IPS-18c (cell line): ENCODE results near the gene PF4V1.

Experiments
- H3K4me3 ChIP-seq: 2 replicates; pipeline ENCODE4 v1.7.0; 2013; ENCODE audit warnings: low read depth, mild to moderate bottlenecking, low read length, moderate library complexity; ENCODE audit not compliant: insufficient read depth
- H3K9me3 ChIP-seq: one replicate; pipeline ENCODE4 v1.6.1; 2013; ENCODE audit warnings: mild to moderate bottlenecking, low read length, moderate library complexity; ENCODE audit not compliant: control insufficient read depth, insufficient read depth

The PF4V1 gene

DNA sequence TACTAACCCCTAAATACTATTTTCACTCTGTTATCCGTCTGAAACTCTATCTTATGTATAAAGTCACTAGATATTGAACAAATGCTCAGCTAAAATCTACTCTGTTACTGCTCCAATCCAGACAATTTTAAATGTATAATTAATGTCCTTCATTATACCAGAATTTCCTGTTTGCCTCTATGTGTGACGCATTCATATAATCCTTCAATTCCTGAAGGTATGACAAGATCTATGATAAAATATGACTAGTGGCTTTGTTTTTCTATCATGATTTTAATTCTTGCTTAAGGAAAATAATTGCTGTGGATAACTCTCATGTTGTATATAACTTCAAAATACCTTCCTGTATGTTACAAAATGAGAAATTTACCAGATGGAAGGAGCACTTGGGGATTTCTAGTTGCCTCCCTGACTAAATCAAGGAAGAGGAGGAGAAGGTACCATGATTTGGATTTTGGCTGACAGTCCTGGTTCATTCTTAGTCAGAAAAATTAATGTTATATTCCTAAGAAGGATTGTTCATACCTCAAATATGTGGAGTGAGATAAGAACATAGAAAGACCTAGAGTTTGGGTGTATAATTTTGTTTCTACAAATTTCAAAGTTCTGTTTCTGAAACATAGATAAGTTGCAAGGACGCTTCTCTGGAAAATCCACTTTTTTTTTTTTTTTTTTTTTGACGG lies 11.7 kb upstream of the PF4V1 start:
- Histone ChIP-seq H3K9me3 (no peaks in the 10 kb centered on the region), H3K4me3 (no peak overlapping the region)

DNA sequence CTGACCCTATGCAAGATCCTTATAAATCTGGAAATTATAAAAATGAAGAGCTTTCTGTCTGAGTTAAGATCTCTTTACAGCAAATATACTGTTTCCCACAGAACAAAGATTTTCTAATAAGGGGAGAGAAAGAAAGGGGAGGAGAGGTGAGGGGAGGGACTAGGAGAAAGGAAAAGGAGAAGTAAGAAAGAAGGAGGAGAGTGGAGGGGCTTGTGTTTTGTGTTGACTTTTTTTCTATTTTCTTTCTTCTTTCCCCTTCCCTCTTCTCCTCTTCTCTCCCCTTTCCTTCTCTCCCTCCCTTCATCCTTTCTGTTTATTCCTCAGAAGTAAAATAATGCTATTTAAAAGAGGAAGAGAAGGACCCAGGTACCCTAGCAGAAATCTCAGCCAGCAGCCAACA lies 10.4 kb upstream of the PF4V1 start:
- Histone ChIP-seq H3K9me3 (no peaks in the 10 kb centered on the region), H3K4me3 (no peak overlapping the region)

DNA sequence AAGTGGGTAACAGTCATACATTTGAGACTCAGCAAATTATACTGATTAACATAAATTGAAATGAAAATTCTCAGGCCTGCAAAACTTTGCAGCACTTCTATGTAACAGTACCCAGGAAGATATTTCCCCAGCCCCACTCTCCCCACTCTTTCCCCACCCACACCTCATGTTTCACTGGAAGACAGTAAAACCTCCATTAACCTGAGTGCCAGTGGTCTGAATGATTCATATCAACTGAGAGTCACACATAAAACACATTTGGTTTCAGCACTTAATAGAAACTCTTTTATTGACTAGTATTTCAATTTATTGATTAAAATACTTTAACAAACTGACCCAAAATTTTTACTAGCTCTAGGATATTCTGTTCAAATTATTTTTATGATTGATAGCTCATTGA lies 9.7 kb upstream of the PF4V1 start:
- no peaks in the 10 kb centered on the region for H3K9me3 ChIP-seq

DNA sequence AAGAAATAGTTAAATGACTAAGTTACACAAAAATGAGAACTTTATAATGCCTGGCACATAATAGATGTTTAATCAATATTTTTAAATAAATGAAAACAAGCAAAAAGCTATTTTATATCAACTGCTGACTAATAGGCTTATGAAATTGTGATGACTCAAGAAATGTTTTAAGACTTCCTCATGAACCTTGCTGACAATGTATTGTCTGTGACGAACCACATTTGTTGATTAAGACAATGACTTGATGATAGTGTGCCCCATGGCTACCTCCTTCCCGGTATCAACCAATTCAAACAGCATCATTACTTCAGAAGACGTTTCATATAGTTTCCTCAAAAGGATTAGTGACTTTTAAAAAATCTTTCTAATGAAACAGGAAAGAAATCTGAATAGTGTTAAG lies 8.8 kb upstream of the PF4V1 start:
- H3K9me3 ChIP-seq, result no peaks in the 10 kb centered on the region
- no peak overlapping the region for H3K4me3 ChIP-seq

More for the DNA sequence above, 9.7 kb upstream of the PF4V1 start:
- no peak overlapping the region for H3K4me3 ChIP-seq

DNA sequence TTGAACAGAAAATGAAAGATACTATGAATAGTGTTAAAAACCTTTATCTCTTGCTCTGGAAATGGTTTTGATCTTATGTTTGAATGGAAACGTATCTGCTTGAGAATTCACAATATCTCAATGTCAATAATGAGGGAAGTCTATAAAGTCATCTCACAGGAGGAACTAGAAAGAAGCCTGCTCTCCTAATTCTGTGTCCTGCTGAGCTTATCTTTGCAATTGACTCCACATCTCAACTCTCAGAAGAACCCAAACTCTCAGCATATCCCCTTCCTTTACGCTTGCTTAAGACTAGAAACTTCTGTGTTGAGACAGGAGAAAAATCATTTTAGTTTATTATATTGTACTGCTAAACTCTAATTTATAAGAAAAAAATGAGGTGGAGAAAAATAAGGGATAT lies 8.3 kb upstream of the PF4V1 start:
- no peaks in the 10 kb centered on the region for H3K9me3 ChIP-seq
- H3K4me3 ChIP-seq, result no peak overlapping the region

DNA sequence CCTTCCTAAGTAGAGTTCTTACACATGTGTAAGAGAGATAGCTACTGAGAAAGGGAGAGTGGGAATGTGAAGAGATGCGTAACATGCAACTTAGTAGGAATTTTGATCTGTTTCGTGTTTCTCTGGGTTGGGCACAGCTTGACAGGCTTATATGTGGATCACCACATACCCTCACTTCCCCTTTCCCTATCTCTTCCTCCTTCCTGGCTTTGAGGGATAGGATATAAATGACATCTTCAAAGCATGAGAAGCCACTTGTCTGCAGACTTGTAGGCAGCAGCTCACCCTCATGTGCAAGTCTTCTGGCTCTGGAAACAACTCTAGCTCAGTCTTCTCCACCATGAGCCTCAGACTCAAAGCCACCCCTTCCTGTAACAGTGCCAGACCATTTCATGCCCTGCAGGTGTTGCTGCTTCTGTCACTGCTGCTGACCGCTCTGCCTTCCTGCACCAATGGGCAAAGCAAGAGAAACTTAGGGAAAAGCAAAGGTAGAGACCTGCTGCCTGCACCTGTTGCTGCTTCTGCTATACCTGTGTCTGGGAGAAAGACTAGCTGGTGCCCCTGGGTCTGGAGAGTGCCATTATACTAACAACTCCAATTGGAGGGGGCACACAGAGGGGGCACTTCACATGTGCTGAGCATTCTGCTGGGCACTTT lies 5.4 kb upstream of the PF4V1 start:
- Histone ChIP-seq H3K4me3 (no peak overlapping the region), H3K9me3 (no peaks in the 10 kb centered on the region)

DNA sequence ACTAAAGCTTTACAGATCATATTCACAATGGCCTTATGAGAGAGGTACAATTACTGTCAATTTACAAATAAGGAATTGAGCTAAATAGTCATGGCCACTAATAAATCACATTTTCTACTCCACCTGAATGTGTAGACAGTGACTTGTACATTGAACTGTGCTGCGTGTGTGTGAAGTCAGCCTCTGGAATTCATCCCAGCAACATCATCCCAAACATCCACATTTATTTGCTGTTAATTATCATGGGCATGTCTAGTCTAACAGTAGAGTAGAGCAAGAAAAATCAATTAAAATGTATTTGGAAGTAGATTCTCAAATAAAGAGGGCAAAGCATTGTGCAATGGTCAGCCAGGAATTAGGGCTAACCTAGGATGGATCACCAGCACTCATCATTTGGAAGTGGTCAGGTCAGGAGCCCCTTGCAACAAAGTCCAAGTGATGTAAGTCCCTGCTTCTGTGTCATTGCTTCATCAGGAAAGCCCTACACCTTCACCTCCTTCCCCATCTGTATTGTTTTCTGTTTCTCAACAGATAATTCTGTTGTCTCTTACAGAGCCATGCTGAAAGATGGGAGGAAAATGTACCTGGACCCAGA lies 4.8 kb upstream of the PF4V1 start:
- Histone ChIP-seq H3K9me3 (no peaks in the 10 kb centered on the region), H3K4me3 (no peak overlapping the region)

DNA sequence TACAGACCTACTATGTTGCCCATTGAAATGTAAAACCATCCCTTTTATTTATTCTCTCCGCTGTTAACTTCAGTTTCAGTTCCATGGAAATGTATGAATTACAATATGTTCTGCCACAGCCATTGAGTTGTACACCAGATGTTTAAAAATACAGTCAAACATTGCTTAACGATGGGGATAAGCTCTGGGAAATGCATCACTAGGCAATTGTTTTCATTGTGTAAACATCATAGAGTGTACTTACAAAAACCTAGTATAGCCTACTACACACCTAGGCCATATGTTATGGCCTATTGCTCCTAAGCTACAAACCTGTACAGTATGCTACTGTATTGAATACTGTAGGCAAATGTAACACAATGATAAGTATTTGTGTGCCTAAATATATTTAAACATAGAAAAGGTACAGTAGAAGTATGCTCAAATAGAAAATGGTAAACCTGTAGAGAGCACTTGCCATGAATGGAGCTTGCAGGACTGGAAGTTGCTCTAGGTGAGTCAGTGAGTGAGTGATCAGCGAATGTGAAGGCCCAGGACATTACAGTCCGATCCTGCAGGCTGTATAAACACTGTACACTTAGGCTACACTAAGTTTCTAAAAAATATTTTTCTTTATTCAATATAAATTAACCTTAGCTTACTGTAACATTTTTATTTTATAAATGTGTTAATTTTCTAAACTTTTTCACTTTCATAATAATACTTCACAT lies 2.7 kb upstream of the PF4V1 start:
- Histone ChIP-seq H3K4me3 (no peak overlapping the region), H3K9me3 (no peaks in the 10 kb centered on the region)

DNA sequence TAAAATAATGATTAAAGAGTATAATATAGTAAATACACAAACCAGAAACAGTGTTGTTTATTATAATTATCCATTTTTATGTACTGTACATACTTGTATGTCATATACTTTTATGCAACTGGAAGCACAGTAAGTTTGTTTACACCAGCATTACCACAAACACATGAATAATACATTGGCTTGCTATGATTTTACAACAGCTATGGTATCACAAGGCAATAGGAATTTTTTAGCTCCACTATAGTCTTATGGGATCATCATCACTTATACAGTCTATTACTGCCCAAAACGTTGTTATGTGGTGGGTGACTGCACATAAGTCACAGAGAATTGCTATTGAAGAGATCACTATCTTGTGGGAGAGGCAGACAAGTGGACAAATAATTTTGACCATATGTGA lies 1.8 kb upstream of the PF4V1 start:
- H3K4me3 ChIP-seq, result no peak overlapping the region
- no peaks in the 10 kb centered on the region for H3K9me3 ChIP-seq

DNA sequence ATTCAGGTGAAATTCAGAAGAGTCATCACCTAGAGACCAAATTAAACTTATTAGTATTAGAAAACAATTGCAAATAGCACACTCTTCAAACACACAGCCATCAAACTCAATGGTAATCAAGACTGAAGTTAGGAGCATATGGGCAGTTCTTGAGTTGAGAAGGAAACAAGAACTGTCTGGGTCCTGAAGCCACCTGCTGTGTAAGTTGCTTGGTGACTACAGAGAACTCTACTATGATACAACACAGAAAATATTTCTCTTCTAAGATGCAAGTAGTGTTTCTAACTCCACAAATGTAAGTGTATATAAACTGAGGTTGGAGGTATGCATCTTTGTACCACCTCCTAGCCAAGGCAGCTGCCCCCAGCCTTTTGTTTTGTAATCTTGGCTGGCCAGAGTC lies 325 bp upstream of the PF4V1 start:
- H3K4me3 ChIP-seq, result no peak overlapping the region
- no peaks in the 10 kb centered on the region for H3K9me3 ChIP-seq

DNA sequence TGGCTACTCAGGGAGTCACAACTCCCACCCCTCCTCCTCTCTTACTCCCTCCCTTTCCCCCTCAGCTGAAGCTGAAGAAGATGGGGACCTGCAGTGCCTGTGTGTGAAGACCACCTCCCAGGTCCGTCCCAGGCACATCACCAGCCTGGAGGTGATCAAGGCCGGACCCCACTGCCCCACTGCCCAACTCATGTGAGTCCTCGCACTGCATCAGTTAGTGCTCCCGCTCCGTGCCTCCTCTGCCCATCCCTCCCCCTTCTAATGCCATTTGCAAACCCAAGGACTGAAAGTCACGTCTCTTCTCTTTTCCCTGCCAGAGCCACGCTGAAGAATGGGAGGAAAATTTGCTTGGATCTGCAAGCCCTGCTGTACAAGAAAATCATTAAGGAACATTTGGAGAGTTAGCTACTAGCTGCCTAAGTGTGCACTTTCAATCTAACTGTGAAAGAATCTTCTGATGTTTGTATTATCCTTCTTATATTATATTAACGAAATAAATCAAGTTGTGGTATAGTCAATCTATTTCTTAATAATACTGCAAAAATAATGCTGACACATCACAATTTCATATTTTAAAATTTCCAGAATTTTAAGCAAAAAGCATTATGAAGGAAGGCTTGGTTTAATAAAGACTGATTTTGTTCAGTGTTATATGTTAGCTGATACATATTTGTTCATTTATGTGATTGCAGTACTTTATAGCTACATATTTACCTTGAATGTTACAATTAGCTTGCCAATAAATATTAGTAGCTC lies 800 bp downstream of the PF4V1 start:
- no peak overlapping the region for H3K4me3 ChIP-seq
- H3K9me3 ChIP-seq, result no peaks in the 10 kb centered on the region

DNA sequence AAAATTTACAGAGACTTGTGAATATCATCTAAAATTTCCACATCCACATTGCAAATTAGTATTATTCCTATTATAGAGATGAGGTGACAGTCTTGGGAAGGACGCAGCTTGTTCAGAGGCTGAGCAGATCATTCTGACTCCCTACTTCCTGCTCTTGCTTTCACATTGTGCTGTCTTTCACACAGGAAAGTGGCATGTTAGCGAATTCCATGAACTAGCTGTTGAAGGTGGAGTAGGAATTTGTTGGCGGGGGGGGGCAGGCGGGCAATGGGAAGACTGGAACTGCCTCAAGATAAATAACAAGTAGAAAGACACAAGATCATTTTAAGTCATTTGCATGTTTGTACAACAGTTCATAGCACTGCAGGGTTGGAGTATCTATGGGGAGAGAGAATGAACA lies 2.3 kb downstream of the PF4V1 start:
- Histone ChIP-seq H3K4me3 (no peak overlapping the region), H3K9me3 (no peaks in the 10 kb centered on the region)

DNA sequence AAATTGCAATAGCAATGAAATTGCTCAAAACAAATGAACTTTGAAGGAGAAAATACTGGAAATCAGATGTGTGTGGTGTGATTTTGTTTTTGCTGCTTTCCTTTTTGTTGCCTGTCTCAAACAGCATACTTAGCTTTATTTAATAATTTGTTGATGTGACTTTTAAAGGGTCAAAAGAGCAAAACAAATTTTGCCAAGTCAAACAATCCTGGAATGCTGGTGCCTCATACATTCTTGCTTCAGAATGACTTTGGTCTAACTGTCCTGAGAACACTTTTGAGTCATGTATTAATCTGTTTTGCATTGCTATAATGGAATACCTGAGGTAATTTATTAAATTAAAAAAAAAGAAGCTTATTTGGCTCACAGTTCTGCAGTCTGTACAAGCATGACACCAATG lies 3.4 kb downstream of the PF4V1 start:
- Histone ChIP-seq H3K4me3 (no peak overlapping the region), H3K9me3 (no peaks in the 10 kb centered on the region)

DNA sequence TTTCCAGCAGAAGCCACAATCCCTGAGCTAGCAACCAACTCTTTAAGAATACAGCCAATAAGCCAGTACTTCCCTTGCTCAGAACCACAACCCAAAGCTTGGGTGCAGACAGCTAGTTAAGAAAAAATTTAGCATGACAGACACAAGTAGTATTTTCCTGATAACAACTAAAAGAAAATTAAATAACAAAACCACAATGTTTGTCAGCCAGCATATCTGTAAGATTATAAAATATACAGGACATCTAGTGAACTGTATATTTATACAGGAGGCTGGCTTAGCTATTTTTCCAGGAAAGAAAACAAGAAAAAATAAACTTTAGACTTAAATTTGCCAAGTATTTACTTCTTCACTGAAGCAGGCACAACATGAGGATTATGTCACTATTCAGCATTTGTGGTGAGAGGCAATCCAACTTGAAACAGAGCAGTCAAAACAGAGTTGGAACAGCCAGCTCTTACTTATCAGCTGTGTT lies 6.6 kb downstream of the PF4V1 start:
- Histone ChIP-seq H3K4me3 (no peak overlapping the region), H3K9me3 (no peaks in the 10 kb centered on the region)

DNA sequence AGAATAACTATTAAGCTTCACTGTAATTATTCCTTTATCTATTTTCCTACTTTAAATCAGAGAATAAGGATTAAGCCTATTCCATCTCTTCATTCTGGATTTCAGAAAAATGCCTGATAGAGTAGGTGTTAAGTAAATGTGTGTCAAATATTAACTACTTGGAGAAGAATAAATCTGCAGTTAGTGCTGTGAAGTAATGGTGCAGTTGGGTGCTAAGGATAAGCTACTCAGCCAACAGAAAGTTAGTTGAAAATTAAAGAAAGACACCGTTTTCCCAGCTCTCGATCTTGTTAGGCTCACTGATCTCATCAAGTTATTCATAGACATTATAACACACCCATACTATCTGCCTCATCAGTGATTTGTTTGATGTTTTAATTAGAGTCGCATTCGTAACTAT lies 7.1 kb downstream of the PF4V1 start:
- H3K9me3 ChIP-seq, result no peaks in the 10 kb centered on the region

DNA sequence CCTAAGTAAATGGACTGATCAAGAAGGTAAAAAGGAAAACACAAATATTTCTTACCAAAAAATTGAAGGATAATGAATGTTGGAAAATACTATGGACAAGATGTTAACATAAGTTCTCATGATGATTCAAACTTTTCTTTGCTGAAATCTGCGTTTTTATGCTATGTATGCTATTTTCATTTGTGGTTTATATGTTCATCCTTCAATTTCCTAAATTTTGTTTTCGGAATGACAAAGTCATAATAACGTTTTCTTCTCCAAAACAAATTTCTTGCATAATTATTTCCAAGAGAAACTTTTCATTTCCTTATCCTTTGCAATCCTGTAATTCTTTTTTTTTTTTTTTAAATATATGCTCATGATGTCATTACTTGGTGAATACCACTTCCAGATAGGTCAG lies 7.8 kb downstream of the PF4V1 start:
- no peaks in the 10 kb centered on the region for H3K9me3 ChIP-seq
- no peak overlapping the region for H3K4me3 ChIP-seq

More for the DNA sequence above, 7.1 kb downstream of the PF4V1 start:
- H3K4me3 ChIP-seq, result no peak overlapping the region

DNA sequence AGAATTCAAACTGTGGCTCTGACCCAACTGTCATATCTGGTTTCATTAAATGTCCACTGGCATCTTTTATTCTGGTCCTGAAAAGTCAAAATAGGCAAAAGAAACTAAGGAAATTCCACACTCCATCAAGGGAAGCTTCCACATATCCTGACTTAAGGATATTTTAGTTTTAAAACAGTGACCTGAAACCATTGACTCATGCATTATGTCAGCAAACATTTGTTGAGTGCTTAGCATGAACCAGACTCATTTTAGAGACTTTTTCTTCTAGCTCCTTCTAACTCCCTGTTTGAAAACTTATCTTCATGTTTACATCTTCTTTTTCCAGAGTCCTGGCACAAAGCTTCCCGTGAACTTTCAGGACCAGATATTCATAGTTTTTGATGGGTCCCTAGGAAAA lies 9.2 kb downstream of the PF4V1 start:
- H3K4me3 ChIP-seq, result no peak overlapping the region
- no peaks in the 10 kb centered on the region for H3K9me3 ChIP-seq
